Astrocyte of the cerebellum (primary cell): ENCODE results near the gene AKT2.

Source experiments
- DNase-seq: peaks from one replicate; pipeline ENCODE4 v3.0.0-alpha.2; 2011; ENCODE audit warnings: low read depth
- H3K4me3 ChIP-seq: 2 replicates; pipeline ENCODE4 v1.5.1; 2011; ENCODE audit warnings: mild to moderate bottlenecking, low read depth, low read length, moderate library complexity
- in situ Hi-C: cut with HindIII; loops from 2 replicates; pipeline ENCODE4 v1.10.0; 2017; ENCODE audit warnings: low sequenced_read_pairs
- TF ChIP-seq, protein P1 (sequence below): IDR thresholded peaks from 2 replicates; pipeline ENCODE4 v1.5.1; 2012; ENCODE audit warnings: low read length, low read depth, moderate library complexity, mild to moderate bottlenecking; ENCODE audit errors: missing control alignments

The AKT2 gene

DNA sequence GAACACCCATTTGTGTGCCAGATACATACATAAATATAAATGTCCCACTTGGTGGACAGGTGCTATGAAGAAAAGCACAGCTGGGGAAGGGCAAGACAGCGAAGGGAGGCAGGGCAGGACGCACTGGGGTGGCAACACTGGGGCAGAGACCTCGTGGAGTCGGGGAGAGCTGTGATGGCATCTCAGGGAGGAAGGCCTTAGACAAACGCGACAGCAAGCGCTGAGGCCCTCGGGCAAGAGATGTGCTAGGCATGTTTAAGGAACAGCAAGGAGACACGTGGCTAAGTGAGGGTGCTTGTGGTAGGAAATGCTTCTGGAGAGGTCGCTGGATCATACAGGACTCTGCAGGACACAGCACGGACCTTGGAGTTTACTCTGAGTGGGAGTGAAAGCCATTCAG is 35.4 kb downstream of the AKT2 start:
- TF ChIP-seq, protein P1, sequence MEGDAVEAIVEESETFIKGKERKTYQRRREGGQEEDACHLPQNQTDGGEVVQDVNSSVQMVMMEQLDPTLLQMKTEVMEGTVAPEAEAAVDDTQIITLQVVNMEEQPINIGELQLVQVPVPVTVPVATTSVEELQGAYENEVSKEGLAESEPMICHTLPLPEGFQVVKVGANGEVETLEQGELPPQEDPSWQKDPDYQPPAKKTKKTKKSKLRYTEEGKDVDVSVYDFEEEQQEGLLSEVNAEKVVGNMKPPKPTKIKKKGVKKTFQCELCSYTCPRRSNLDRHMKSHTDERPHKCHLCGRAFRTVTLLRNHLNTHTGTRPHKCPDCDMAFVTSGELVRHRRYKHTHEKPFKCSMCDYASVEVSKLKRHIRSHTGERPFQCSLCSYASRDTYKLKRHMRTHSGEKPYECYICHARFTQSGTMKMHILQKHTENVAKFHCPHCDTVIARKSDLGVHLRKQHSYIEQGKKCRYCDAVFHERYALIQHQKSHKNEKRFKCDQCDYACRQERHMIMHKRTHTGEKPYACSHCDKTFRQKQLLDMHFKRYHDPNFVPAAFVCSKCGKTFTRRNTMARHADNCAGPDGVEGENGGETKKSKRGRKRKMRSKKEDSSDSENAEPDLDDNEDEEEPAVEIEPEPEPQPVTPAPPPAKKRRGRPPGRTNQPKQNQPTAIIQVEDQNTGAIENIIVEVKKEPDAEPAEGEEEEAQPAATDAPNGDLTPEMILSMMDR: no peak
- H3K4me3 ChIP-seq: no peak overlapping the region
- in situ Hi-C loops: no loop called here
- DNase-seq: no peak

DNA sequence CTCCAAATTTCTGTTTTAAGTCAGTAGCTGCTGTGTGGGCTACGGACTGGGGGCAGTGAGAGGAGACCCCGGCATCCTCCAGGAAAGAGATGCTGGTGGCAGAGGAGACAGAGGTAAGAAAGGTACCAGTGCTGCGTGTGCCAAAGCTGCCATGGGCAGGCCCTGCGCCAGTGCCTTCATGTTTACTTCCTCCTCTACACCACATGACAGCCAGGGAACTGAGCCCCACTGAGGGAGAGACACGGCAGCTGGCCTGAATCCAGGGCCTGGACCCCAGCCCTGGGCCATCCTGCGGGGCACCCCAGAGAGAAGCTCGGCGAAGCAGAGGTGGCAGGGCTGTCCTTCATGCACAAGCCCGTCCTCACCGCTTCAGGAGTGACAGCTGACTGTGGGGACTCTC is 35.9 kb downstream of the AKT2 start:
- in situ Hi-C loops: no loop called here
- H3K4me3 ChIP-seq: no peak overlapping the region
- no peak for DNase-seq
- TF ChIP-seq, protein P1: no peak

- TF ChIP-seq, protein P1: no peak
- DNase-seq: no peak
- in situ Hi-C loops: no loop called here
- H3K4me3 ChIP-seq: no peak overlapping the region
These were observed 37.3 kb downstream of the AKT2 start for GRCh38 chr19:40247735-40248262.

- DNase-seq: no peak
- TF ChIP-seq, protein P1: no peak
- in situ Hi-C loops: no loop called here
- H3K4me3 ChIP-seq: no peak overlapping the region
These were observed 38.0 kb downstream of the AKT2 start for GRCh38 chr19:40247178-40247577.

DNA sequence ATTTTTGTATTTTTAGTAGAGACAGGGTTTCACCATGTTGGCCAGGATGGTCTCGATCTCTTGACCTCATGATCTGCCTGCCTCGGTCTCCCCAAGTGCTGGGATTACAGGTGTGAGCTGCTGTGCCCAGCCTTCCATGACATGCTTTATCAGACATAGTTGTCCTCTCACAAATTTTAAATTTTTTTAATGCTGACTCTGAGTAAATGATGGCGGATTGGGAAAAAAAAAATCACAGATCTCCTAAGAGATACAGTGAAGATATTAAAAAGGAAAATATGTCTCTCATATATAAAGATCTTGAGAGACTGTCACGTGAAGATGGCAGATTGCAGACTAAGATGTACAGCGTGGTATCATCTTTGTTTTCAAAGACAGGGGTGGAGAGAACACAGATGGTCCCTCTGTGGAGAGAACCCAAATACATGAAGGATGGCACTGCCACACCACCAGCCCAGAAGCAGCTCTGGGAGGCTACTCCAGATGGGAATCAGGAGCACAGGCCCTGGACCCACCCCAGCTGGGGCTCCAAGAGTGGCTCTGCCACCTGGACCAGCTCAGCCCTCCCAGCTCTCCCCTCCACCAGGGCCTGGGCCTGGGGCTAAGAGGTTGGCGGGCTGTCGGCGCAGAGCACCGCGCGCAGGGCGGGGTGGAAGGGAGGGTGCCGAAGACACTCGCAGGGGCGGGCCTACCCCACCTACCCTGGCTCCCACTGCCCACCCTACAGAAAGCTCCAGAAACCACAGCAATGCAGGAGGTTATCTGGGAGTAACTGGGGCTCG is 38.7 kb downstream of the AKT2 start:
- H3K4me3 ChIP-seq: no peak overlapping the region
- TF ChIP-seq, protein P1: no peak
- in situ Hi-C loops: no loop called here
- DNase-seq: no peak

DNA sequence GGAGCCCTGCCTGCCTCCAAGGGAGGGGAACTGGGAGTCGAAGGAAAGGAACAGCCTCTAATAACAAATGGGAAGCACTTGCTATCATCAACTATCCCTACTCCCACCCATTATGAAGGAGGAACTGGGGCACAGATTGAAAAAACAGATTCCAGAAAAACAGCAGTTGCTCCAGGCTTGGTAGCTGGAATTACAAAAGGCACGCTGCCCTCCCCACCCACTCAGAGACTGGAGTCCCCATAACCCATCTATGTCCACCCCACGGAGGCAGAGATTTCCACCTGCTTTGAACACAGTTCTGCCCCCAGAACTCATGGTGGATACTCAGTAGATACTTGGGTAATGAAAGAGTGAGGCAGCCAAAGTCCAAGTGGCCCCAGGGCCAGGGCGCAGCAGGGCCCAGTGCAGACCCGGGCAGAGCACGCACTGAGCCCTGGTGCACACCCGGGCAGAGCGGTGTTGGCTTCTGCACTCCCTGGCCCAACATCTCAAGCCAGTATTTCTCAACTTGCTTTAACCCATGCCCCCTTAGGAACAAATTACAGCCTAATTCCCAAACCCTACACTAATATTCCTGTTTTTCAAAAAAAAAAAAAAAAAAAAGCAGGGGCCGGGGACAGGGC is 39.5 kb downstream of the AKT2 start:
- in situ Hi-C loops: no loop called here
- TF ChIP-seq, protein P1: no peak
- DNase-seq: no peak
- no peak overlapping the region for H3K4me3 ChIP-seq
